Activated CD8-positive, alpha-beta T cell treated with anti-CD3 and anti-CD28 coated beads, Interleukin-2, amount 10 ng/mL, durations not matched to agents 7 days and 5 days (primary cell): ENCODE results near the gene SLC29A1. TPM values are rescaled to one million over a fixed set of nuclear protein-coding genes. Genes with fewer than 3 reads are reported as not detected.

ENCODE experiments used
- ATAC-seq: fragments of 150-1000 bp; cut with Tn5 transposase; one replicate; pipeline ENCODE4 v1.10.0; 2021; ENCODE audit warnings: moderate library complexity
- CTCF ChIA-PET: fragments of 350-600 bp; sonication (Branson Sonifier 250); formaldehyde crosslinking; loops from one replicate; lab custom pipeline; 2021; ENCODE audit warnings: antibody characterized with exemption; lab: Charles Lee
- POLR2A ChIA-PET: fragments of 350-600 bp; sonication (Branson Sonifier 250); formaldehyde crosslinking; loops from one replicate; lab custom pipeline; 2021; ENCODE audit warnings: antibody characterized with exemption; lab: Charles Lee
- DNase-seq: peaks from one replicate; pipeline ENCODE4 v3.0.0-alpha.2; 2020
- H3K27ac Mint-ChIP-seq: one replicate; pipeline ENCODE4 v1.8.0; 2021; ENCODE audit warnings: mild to moderate bottlenecking, mixed read lengths
- H3K27me3 Mint-ChIP-seq: one replicate; pipeline ENCODE4 v1.8.0; 2021; ENCODE audit warnings: low read depth, mixed read lengths
- H3K36me3 Mint-ChIP-seq: one replicate; pipeline ENCODE4 v1.8.0; 2021; ENCODE audit warnings: low read depth, mixed read lengths
- H3K4me1 Mint-ChIP-seq: one replicate; pipeline ENCODE4 v1.8.0; 2021; ENCODE audit warnings: low read depth, mixed read lengths
- H3K4me3 Mint-ChIP-seq: one replicate; pipeline ENCODE4 v1.8.0; 2021; ENCODE audit warnings: mild to moderate bottlenecking, mixed read lengths
- H3K9me3 Mint-ChIP-seq: one replicate; pipeline ENCODE4 v1.8.0; 2022; ENCODE audit warnings: mixed read lengths; ENCODE audit not compliant: insufficient read depth
- total RNA-seq, 2 experiments: library from RNA; stranded (reverse); gene quantifications; one replicate each; pipeline ENCODE4 v1.2.3, GENCODE V29; 2021

Gene SLC29A1
- total RNA-seq, 2 experiments from 2014 or later: 49.2 to 53.4 TPM

- Mint-ChIP-seq H3K27ac (peak overlapping the region; percentile 96), H3K4me3 (peak overlapping the region; percentile 98), H3K9me3 (no peaks in the 10 kb centered on the region), H3K36me3 (peaks cover 33% of the 10 kb centered on the region), H3K4me1 (peaks cover 56% of the 10 kb centered on the region), H3K27me3 (peaks cover 8% of the 10 kb centered on the region)
- CTCF ChIA-PET: interaction anchor here (0.7 to 7.4 kb wide), 13 partner anchors 8 to 92 kb away, joined by 3 to 137 read pairs (median 4); partner anchors contain the start of genes AARS2 and HSP90AB1
- POLR2A ChIA-PET: interaction anchor here (0.7 to 5.4 kb wide), 3 partner anchors 10 to 141 kb away, joined by 3 to 81 read pairs (median 4); partner anchors contain the start of gene HSP90AB1
- peak; percentile 57 for DNase-seq
- ATAC-seq: peak; percentile 38
Measured at GRCh38 chr6:44264154-44265006, 41.0 kb downstream of the SLC29A1 start.

- peak; percentile 73 for ATAC-seq
- POLR2A ChIA-PET: interaction anchor here (5.4 kb wide), 1 partner anchor 18 kb away, joined by 81 read pairs; the partner anchor contains the start of gene HSP90AB1
Measured at GRCh38 chr6:44265007-44265721, 41.8 kb downstream of the SLC29A1 start, which contains the start of gene NFKBIE. NFKBIE (minus strand) TSS chr6:44265551; CDS start chr6:44265346, 205 bp downstream.

GRCh38 chr6:44265722-44266233 is 42.4 kb downstream of the SLC29A1 start:
- CTCF ChIA-PET: interaction anchor here (1.3 to 7.4 kb wide), 5 partner anchors 20 to 78 kb away, joined by 3 to 137 read pairs (median 49); partner anchors contain the start of genes AARS2 and SPATS1

More at GRCh38 chr6:44265007-44265721, 41.8 kb downstream of the SLC29A1 start, which contains the start of gene NFKBIE:
- peaks cover 63% of the 10 kb centered on the region for H3K4me1 Mint-ChIP-seq
- CTCF ChIA-PET: interaction anchor here (0.7 to 7.4 kb wide), 14 partner anchors 9 to 92 kb away, joined by 3 to 137 read pairs (median 8); partner anchors contain the start of genes AARS2, HSP90AB1 and SPATS1
- H3K27ac Mint-ChIP-seq: peak within 1 kb of the TSS; percentile 96
- peaks cover 15% of the 10 kb centered on the region for H3K27me3 Mint-ChIP-seq
- peak within 1 kb of the TSS; percentile 98 for H3K4me3 Mint-ChIP-seq
- no peaks in the 10 kb centered on the region for H3K9me3 Mint-ChIP-seq
- DNase-seq: peak; percentile 91
- H3K36me3 Mint-ChIP-seq: peaks cover 26% of the 10 kb centered on the region

GRCh38 chr6:44266347-44266746 is 43.0 kb downstream of the SLC29A1 start:
- POLR2A ChIA-PET: no interaction called here

More at GRCh38 chr6:44265722-44266233, 42.4 kb downstream of the SLC29A1 start:
- Mint-ChIP-seq H3K4me1 (peaks cover 63% of the 10 kb centered on the region), H3K27me3 (peaks cover 16% of the 10 kb centered on the region), H3K9me3 (no peaks in the 10 kb centered on the region), H3K36me3 (peaks cover 24% of the 10 kb centered on the region), H3K27ac (peak overlapping the region; percentile 95), H3K4me3 (peak overlapping the region; percentile 98)
- ATAC-seq (no peak), DNase-seq (no peak)
- POLR2A ChIA-PET: interaction anchor here (5.4 kb wide), 1 partner anchor 19 kb away, joined by 81 read pairs; the partner anchor contains the start of gene HSP90AB1

GRCh38 chr6:44267252-44267651 is 43.9 kb downstream of the SLC29A1 start:
- ATAC-seq (no peak), DNase-seq (no peak)
- Mint-ChIP-seq H3K27me3 (peaks cover 29% of the 10 kb centered on the region), H3K27ac (peak overlapping the region; percentile 52), H3K4me1 (peaks cover 58% of the 10 kb centered on the region), H3K9me3 (no peaks in the 10 kb centered on the region), H3K36me3 (peaks cover 19% of the 10 kb centered on the region), H3K4me3 (no peak overlapping the region)
- ChIA-PET POLR2A (interaction anchor here (1.0 kb wide), 1 partner anchor 67 kb away, joined by 3 read pairs; no protein-coding TSS in a partner anchor), CTCF (interaction anchor here (1.1 to 7.4 kb wide), 15 partner anchors 11 to 189 kb away, joined by 3 to 137 read pairs (median 9); partner anchors contain the start of genes AARS2, HSP90AB1, SLC29A1 and SLC35B2)

More at GRCh38 chr6:44266347-44266746, 43.0 kb downstream of the SLC29A1 start:
- CTCF ChIA-PET: interaction anchor here (1.3 to 7.4 kb wide), 10 partner anchors 10 to 190 kb away, joined by 3 to 137 read pairs (median 16); partner anchors contain the start of genes AARS2, SLC29A1, SLC35B2 and SPATS1
- DNase-seq (no peak), ATAC-seq (no peak)
- Mint-ChIP-seq H3K27me3 (peaks cover 21% of the 10 kb centered on the region), H3K9me3 (no peaks in the 10 kb centered on the region), H3K36me3 (peaks cover 19% of the 10 kb centered on the region), H3K4me3 (peak overlapping the region; percentile 98), H3K27ac (peak overlapping the region; percentile 70), H3K4me1 (peaks cover 61% of the 10 kb centered on the region)

GRCh38 chr6:44268095-44268628 is 44.8 kb downstream of the SLC29A1 start:
- Mint-ChIP-seq H3K27ac (no peak overlapping the region), H3K36me3 (peaks cover 16% of the 10 kb centered on the region), H3K9me3 (no peaks in the 10 kb centered on the region), H3K27me3 (peaks cover 36% of the 10 kb centered on the region), H3K4me3 (no peak overlapping the region), H3K4me1 (peaks cover 49% of the 10 kb centered on the region)
- no peak for ATAC-seq
- CTCF ChIA-PET: interaction anchor here (0.7 to 7.4 kb wide), 25 partner anchors 10 to 190 kb away, joined by 3 to 137 read pairs (median 5); partner anchors contain the start of genes AARS2, HSP90AB1, SLC29A1 and SLC35B2
- POLR2A ChIA-PET: interaction anchor here (1.0 to 1.4 kb wide), 4 partner anchors 23 to 66 kb away, joined by 3 to 4 read pairs (median 3); no protein-coding TSS in a partner anchor
- DNase-seq: peak; percentile 76

GRCh38 chr6:44269178-44269920 is 46.0 kb downstream of the SLC29A1 start:
- H3K27ac Mint-ChIP-seq: no peak overlapping the region
- peaks cover 6% of the 10 kb centered on the region for H3K36me3 Mint-ChIP-seq
- CTCF ChIA-PET: interaction anchor here (1.0 to 7.4 kb wide), 12 partner anchors 9 to 188 kb away, joined by 3 to 137 read pairs (median 8); partner anchors contain the start of genes AARS2 and HSP90AB1
- peaks cover 39% of the 10 kb centered on the region for H3K4me1 Mint-ChIP-seq
- DNase-seq: no peak
- ATAC-seq: no peak
- H3K9me3 Mint-ChIP-seq: no peaks in the 10 kb centered on the region
- peaks cover 46% of the 10 kb centered on the region for H3K27me3 Mint-ChIP-seq
- H3K4me3 Mint-ChIP-seq: no peak overlapping the region
- POLR2A ChIA-PET: no interaction called here

- ChIA-PET CTCF (interaction anchor here (4.5 to 7.4 kb wide), 3 partner anchors 35 to 66 kb away, joined by 49 to 137 read pairs (median 81); partner anchors contain the start of gene AARS2), POLR2A (interaction anchor here (0.6 to 0.9 kb wide), 2 partner anchors 118 to 1107 kb away, joined by 3 read pairs; partner anchors contain the start of gene CDC5L)
- Mint-ChIP-seq H3K36me3 (peaks cover 1% of the 10 kb centered on the region), H3K4me3 (no peak within 1 kb of the TSS), H3K4me1 (peaks cover 34% of the 10 kb centered on the region), H3K9me3 (no peaks in the 10 kb centered on the region), H3K27me3 (peaks cover 49% of the 10 kb centered on the region), H3K27ac (no peak within 1 kb of the TSS)
- ATAC-seq: no peak
- DNase-seq: no peak
Measured at GRCh38 chr6:44269921-44270525, 46.6 kb downstream of the SLC29A1 start, which contains the start of gene TMEM151B. TMEM151B (plus strand) TSS chr6:44270450; CDS start chr6:44270743, 293 bp downstream.
